K562 (cell line): ENCODE data around the gene OR11L1. TPM values are rescaled to one million over a fixed set of nuclear protein-coding genes. Genes with fewer than 3 reads are reported as not detected.

Experiments
- PHF21A ChIP-seq: fragments of 450-650 bp; IDR thresholded peaks from 2 replicates; pipeline ENCODE4 v1.6.1; 2017; ENCODE audit warnings: low read depth, borderline replicate concordance
- RBM39 ChIP-seq: fragments of 200-400 bp; formaldehyde crosslinking; optimal IDR thresholded peaks from 2 replicates; pipeline ENCODE3; 2018; ENCODE audit warnings: low read depth, low read length
- SMARCA5 ChIP-seq: fragments of 450-650 bp; IDR thresholded peaks from 2 replicates; pipeline ENCODE4 v1.6.1; 2016
- SMC3 ChIP-seq: conservative IDR thresholded peaks from 2 replicates; pipeline ENCODE4 v1.6.1; 2011; ENCODE audit warnings: low read depth, low read length, improper control_type of control experiment; ENCODE audit not compliant: insufficient read depth
- ZBTB33 ChIP-seq: sonication (generic); formaldehyde crosslinking; IDR thresholded peaks from 2 replicates; pipeline ENCODE4 v1.8.1; 2023; ENCODE audit warnings: mild to moderate bottlenecking, missing genetic modification reagents
- ZBTB5 ChIP-seq: fragments of 450-650 bp; IDR thresholded peaks from 2 replicates; pipeline ENCODE4 v1.6.1; 2017; ENCODE audit warnings: antibody characterized with exemption
- ZNF592 ChIP-seq: fragments of 450-650 bp; IDR thresholded peaks from 2 replicates; pipeline ENCODE4 v1.6.1; 2017; ENCODE audit warnings: antibody characterized with exemption, mild to moderate bottlenecking
- polyA plus RNA-seq, 8 experiments: library from polyadenylated mRNA; depleted of rRNA in 4 of 8; stranded (reverse) in 5 of 8; unstranded in 3 of 8; fragments of >200 nt; fragmentation: Nextera tagmentation in 2 of 8; fragmentation: Illumina TruSeq in 1 of 8; extraction: Ambion mirVana in 2 of 8; extraction: Trizol in 1 of 8; gene quantifications; 2 replicates each; pipeline versions ENCODE4 v1.2.1 to v1.2.3, GENCODE V29; 2011 to 2014; ENCODE audit warnings: inconsistent platforms in 1 of 8, missing spikeins in 1 of 8
- total RNA-seq, 7 experiments: library from RNA; depleted of rRNA in 6 of 7; stranded (reverse); fragments of >200 nt in 6 of 7; fragmentation: Illumina TruSeq in 2 of 7; extraction: Trizol in 2 of 7; gene quantifications; 2 replicates each; pipeline versions ENCODE4 v1.2.1 to v1.2.3, GENCODE V29; 2011 to 2021; ENCODE audit warnings: low replicate concordance in 1 of 7

OR11L1 gene
- total and polyA plus RNA-seq, 9 of the 15 experiments (the other 6 are each of a cell fraction or from before 2014, with no cell fraction given), result not detected

- TF ChIP-seq SMC3 (no peak), RBM39 (no peak), ZNF592 (no peak), PHF21A (no peak), SMARCA5 (no peak), ZBTB33 (CRISPR knock-in tag) (no peak), ZBTB5 (no peak)
Observed at GRCh38 chr1:247797518-247797917, 44.2 kb downstream of the OR11L1 start (continued).

Other genes with a start within 250 kb of the OR11L1 start
Only the 7 nearest of the 16 such genes appear.
- gene OR14A2, start 93.8 kb downstream of the OR11L1 start, total RNA-seq (2014; rRNA removed), result not detected in 2 replicates
- not detected in 2 replicates for gene OR14A2, start 93.8 kb downstream of the OR11L1 start, total RNA-seq (2014; rRNA removed; fragmentation: Illumina TruSeq; extraction: Trizol)
- gene OR14A2, start 93.8 kb downstream of the OR11L1 start, total RNA-seq (2015; rRNA removed; fragmentation: Illumina TruSeq; extraction: Trizol), result not detected in 2 replicates
- gene OR14A2, start 93.8 kb downstream of the OR11L1 start, total RNA-seq (2021), result not detected in 2 replicates
- gene OR14A2, start 93.8 kb downstream of the OR11L1 start, polyA plus RNA-seq (2011; rRNA removed), result not detected in 2 replicates
- not detected in 2 replicates for gene OR14A2, start 93.8 kb downstream of the OR11L1 start, polyA plus RNA-seq (2014; fragmentation: Illumina TruSeq; extraction: Trizol)
- gene OR14A2, start 93.8 kb downstream of the OR11L1 start, polyA plus RNA-seq (2014; fragmentation: Nextera tagmentation; extraction: Ambion mirVana), result not detected
- gene OR14A2, start 93.8 kb downstream of the OR11L1 start, polyA plus RNA-seq (2014; rRNA removed), result not detected in 2 replicates
- not detected in 2 replicates for gene OR1C1, start 81.3 kb downstream of the OR11L1 start, total RNA-seq (2014; rRNA removed)
- gene OR1C1, start 81.3 kb downstream of the OR11L1 start, total RNA-seq (2014; rRNA removed; fragmentation: Illumina TruSeq; extraction: Trizol), result not detected in 2 replicates
- gene OR1C1, start 81.3 kb downstream of the OR11L1 start, total RNA-seq (2015; rRNA removed; fragmentation: Illumina TruSeq; extraction: Trizol), result not detected in 2 replicates
- gene OR1C1, start 81.3 kb downstream of the OR11L1 start, total RNA-seq (2021), result not detected in 2 replicates
- gene OR1C1, start 81.3 kb downstream of the OR11L1 start, polyA plus RNA-seq (2011; rRNA removed), result not detected in 2 replicates
- gene OR1C1, start 81.3 kb downstream of the OR11L1 start, polyA plus RNA-seq (2014; fragmentation: Illumina TruSeq; extraction: Trizol), result not detected in 2 replicates
- not detected for gene OR1C1, start 81.3 kb downstream of the OR11L1 start, polyA plus RNA-seq (2014; fragmentation: Nextera tagmentation; extraction: Ambion mirVana)
- not detected in 2 replicates for gene OR1C1, start 81.3 kb downstream of the OR11L1 start, polyA plus RNA-seq (2014; rRNA removed)
- gene OR14A16, start 17.8 kb downstream of the OR11L1 start, total RNA-seq (2014; rRNA removed), result not detected in 2 replicates
- not detected in 2 replicates for gene OR14A16, start 17.8 kb downstream of the OR11L1 start, total RNA-seq (2014; rRNA removed; fragmentation: Illumina TruSeq; extraction: Trizol)
- not detected in 2 replicates for gene OR14A16, start 17.8 kb downstream of the OR11L1 start, total RNA-seq (2015; rRNA removed; fragmentation: Illumina TruSeq; extraction: Trizol)
- not detected in 2 replicates for gene OR14A16, start 17.8 kb downstream of the OR11L1 start, total RNA-seq (2021)
- not detected in 2 replicates for gene OR14A16, start 17.8 kb downstream of the OR11L1 start, polyA plus RNA-seq (2011; rRNA removed)
- not detected in 2 replicates for gene OR14A16, start 17.8 kb downstream of the OR11L1 start, polyA plus RNA-seq (2014; fragmentation: Illumina TruSeq; extraction: Trizol)
- gene OR14A16, start 17.8 kb downstream of the OR11L1 start, polyA plus RNA-seq (2014; fragmentation: Nextera tagmentation; extraction: Ambion mirVana), result not detected
- gene OR14A16, start 17.8 kb downstream of the OR11L1 start, polyA plus RNA-seq (2014; rRNA removed), result not detected in 2 replicates
- gene TRIM58, start 15.3 kb upstream of the OR11L1 start, total RNA-seq (2014; rRNA removed), result 9.7 and 10.4 TPM in 2 replicates
- gene TRIM58, start 15.3 kb upstream of the OR11L1 start, total RNA-seq (2014; rRNA removed; fragmentation: Illumina TruSeq; extraction: Trizol), result 6.6 and 7.2 TPM in 2 replicates
- gene TRIM58, start 15.3 kb upstream of the OR11L1 start, total RNA-seq (2015; rRNA removed; fragmentation: Illumina TruSeq; extraction: Trizol), result 7.0 and 7.9 TPM in 2 replicates
- 19.1 and 19.8 TPM in 2 replicates for gene TRIM58, start 15.3 kb upstream of the OR11L1 start, total RNA-seq (2021)
- gene TRIM58, start 15.3 kb upstream of the OR11L1 start, polyA plus RNA-seq (2011; rRNA removed), result 4.1 and 5.6 TPM in 2 replicates
- 10.6 and 13.8 TPM in 2 replicates for gene TRIM58, start 15.3 kb upstream of the OR11L1 start, polyA plus RNA-seq (2014; fragmentation: Illumina TruSeq; extraction: Trizol)
- gene TRIM58, start 15.3 kb upstream of the OR11L1 start, polyA plus RNA-seq (2014; fragmentation: Nextera tagmentation; extraction: Ambion mirVana), result 1 to 10 TPM; 3.8 to 5.8 TPM
- 8.7 and 10.4 TPM in 2 replicates for gene TRIM58, start 15.3 kb upstream of the OR11L1 start, polyA plus RNA-seq (2014; rRNA removed)
- 4.0 and 4.3 TPM in 2 replicates for gene OR2W3, start 53.7 kb upstream of the OR11L1 start, total RNA-seq (2014; rRNA removed)
- gene OR2W3, start 53.7 kb upstream of the OR11L1 start, total RNA-seq (2014; rRNA removed; fragmentation: Illumina TruSeq; extraction: Trizol), result 2.3 and 3.3 TPM in 2 replicates
- gene OR2W3, start 53.7 kb upstream of the OR11L1 start, total RNA-seq (2015; rRNA removed; fragmentation: Illumina TruSeq; extraction: Trizol), result 4.2 and 4.3 TPM in 2 replicates
- gene OR2W3, start 53.7 kb upstream of the OR11L1 start, total RNA-seq (2021), result 5.5 and 7.6 TPM in 2 replicates
- gene OR2W3, start 53.7 kb upstream of the OR11L1 start, polyA plus RNA-seq (2011; rRNA removed), result 3.3 and 3.7 TPM in 2 replicates
- gene OR2W3, start 53.7 kb upstream of the OR11L1 start, polyA plus RNA-seq (2014; fragmentation: Illumina TruSeq; extraction: Trizol), result 4.8 and 6.1 TPM in 2 replicates
- gene OR2W3, start 53.7 kb upstream of the OR11L1 start, polyA plus RNA-seq (2014; fragmentation: Nextera tagmentation; extraction: Ambion mirVana), result under 1 TPM; 0.67 to 0.70 TPM
- gene OR2W3, start 53.7 kb upstream of the OR11L1 start, polyA plus RNA-seq (2014; rRNA removed), result 3.1 and 3.7 TPM in 2 replicates
- gene OR2T8, start 78.4 kb upstream of the OR11L1 start, total RNA-seq (2014; rRNA removed), result 0.45 TPM in 1 of 2 replicates, not detected in the other
- gene OR2T8, start 78.4 kb upstream of the OR11L1 start, total RNA-seq (2014; rRNA removed; fragmentation: Illumina TruSeq; extraction: Trizol), result 0.15 and 0.35 TPM in 2 replicates
- 0.38 TPM in 1 of 2 replicates, not detected in the other for gene OR2T8, start 78.4 kb upstream of the OR11L1 start, total RNA-seq (2015; rRNA removed; fragmentation: Illumina TruSeq; extraction: Trizol)
- gene OR2T8, start 78.4 kb upstream of the OR11L1 start, total RNA-seq (2021), result 0.38 TPM in 1 of 2 replicates, not detected in the other
- 0.27 and 0.38 TPM in 2 replicates for gene OR2T8, start 78.4 kb upstream of the OR11L1 start, polyA plus RNA-seq (2011; rRNA removed)
- gene OR2T8, start 78.4 kb upstream of the OR11L1 start, polyA plus RNA-seq (2014; fragmentation: Illumina TruSeq; extraction: Trizol), result 0.25 and 0.46 TPM in 2 replicates
- gene OR2T8, start 78.4 kb upstream of the OR11L1 start, polyA plus RNA-seq (2014; fragmentation: Nextera tagmentation; extraction: Ambion mirVana), result under 1 TPM in 1 of 2 experiments, not detected in 1; 0.08 TPM
- 0.23 and 0.24 TPM in 2 replicates for gene OR2T8, start 78.4 kb upstream of the OR11L1 start, polyA plus RNA-seq (2014; rRNA removed)
- gene OR2AJ1, start 83.0 kb upstream of the OR11L1 start, total RNA-seq (2014; rRNA removed), result not detected in 2 replicates
- gene OR2AJ1, start 83.0 kb upstream of the OR11L1 start, total RNA-seq (2014; rRNA removed; fragmentation: Illumina TruSeq; extraction: Trizol), result not detected in 2 replicates
- gene OR2AJ1, start 83.0 kb upstream of the OR11L1 start, total RNA-seq (2015; rRNA removed; fragmentation: Illumina TruSeq; extraction: Trizol), result not detected in 2 replicates
- not detected in 2 replicates for gene OR2AJ1, start 83.0 kb upstream of the OR11L1 start, total RNA-seq (2021)
- not detected in 2 replicates for gene OR2AJ1, start 83.0 kb upstream of the OR11L1 start, polyA plus RNA-seq (2011; rRNA removed)
- not detected in 2 replicates for gene OR2AJ1, start 83.0 kb upstream of the OR11L1 start, polyA plus RNA-seq (2014; fragmentation: Illumina TruSeq; extraction: Trizol)
- gene OR2AJ1, start 83.0 kb upstream of the OR11L1 start, polyA plus RNA-seq (2014; fragmentation: Nextera tagmentation; extraction: Ambion mirVana), result not detected
- not detected in 2 replicates for gene OR2AJ1, start 83.0 kb upstream of the OR11L1 start, polyA plus RNA-seq (2014; rRNA removed)